HepG2 (cell line): ENCODE data around the gene CCNT2. TPM values are rescaled to one million over a fixed set of nuclear protein-coding genes. Genes with fewer than 3 reads are reported as not detected.

Experiments used
- KLF6 ChIP-seq: IDR thresholded peaks from 2 replicates; pipeline ENCODE4 v1.8.0; 2016; ENCODE audit warnings: missing biosample characterization, missing genetic modification reagents
- MZF1 ChIP-seq: sonication (generic); formaldehyde crosslinking; IDR thresholded peaks from 2 replicates; pipeline ENCODE4 v1.8.1; 2023; ENCODE audit warnings: mild to moderate bottlenecking, missing genetic modification reagents, borderline replicate concordance
- NCOR1 ChIP-seq: fragments of 200-600 bp; sonication (generic); IDR thresholded peaks from 2 replicates; pipeline ENCODE4 v1.7.0; 2017; ENCODE audit warnings: antibody characterized with exemption, low read length, borderline replicate concordance
- NONO ChIP-seq, 2 experiments: fragments of 450-650 bp in 1 of 2; sonication (generic) in 1 of 2; formaldehyde crosslinking in 1 of 2; IDR thresholded peaks in 1 of 2; conservative IDR thresholded peaks in 1 of 2; 2 replicates each; pipeline versions ENCODE4 v1.6.1 to v1.8.0; 2017 to 2022; ENCODE audit warnings: mild to moderate bottlenecking in 1 of 2, missing genetic modification reagents in 1 of 2, moderate library complexity in 1 of 2
- ONECUT2 ChIP-seq: sonication (generic); formaldehyde crosslinking; IDR thresholded peaks from 2 replicates; pipeline ENCODE4 v1.4.0; 2020; ENCODE audit warnings: missing genetic modification reagents
- RAD51 ChIP-seq: fragments of 450-650 bp; IDR thresholded peaks from 2 replicates; pipeline ENCODE4 v1.6.1; 2016; ENCODE audit warnings: borderline replicate concordance
- STAG1 ChIP-seq: sonication (generic); formaldehyde crosslinking; IDR thresholded peaks from 2 replicates; pipeline ENCODE4 v1.4.0; 2020; ENCODE audit warnings: missing genetic modification reagents
- ZBTB20 ChIP-seq: sonication (generic); formaldehyde crosslinking; IDR thresholded peaks from 2 replicates; pipeline ENCODE4 v1.8.1; 2023; ENCODE audit warnings: missing genetic modification reagents, low read depth, mild to moderate bottlenecking, borderline replicate concordance
- ZFYVE20 ChIP-seq: sonication (generic); formaldehyde crosslinking; IDR thresholded peaks from 2 replicates; pipeline ENCODE4 v1.8.0; 2023; ENCODE audit warnings: low read depth, mild to moderate bottlenecking, moderate library complexity, missing genetic modification reagents, borderline replicate concordance
- ZNF557 ChIP-seq: sonication (generic); formaldehyde crosslinking; IDR thresholded peaks from 2 replicates; pipeline ENCODE4 v1.4.0; 2020; ENCODE audit warnings: missing genetic modification reagents
- ZNF674 ChIP-seq: sonication (generic); formaldehyde crosslinking; IDR thresholded peaks from 2 replicates; pipeline ENCODE4 v1.5.0; 2020; ENCODE audit warnings: low read depth, mild to moderate bottlenecking, missing genetic modification reagents
- ZNF747 ChIP-seq: sonication (generic); formaldehyde crosslinking; IDR thresholded peaks from 2 replicates; pipeline ENCODE4 v1.8.1; 2023; ENCODE audit warnings: missing genetic modification reagents, mild to moderate bottlenecking, borderline replicate concordance
- polyA plus RNA-seq, 8 experiments: library from polyadenylated mRNA; depleted of rRNA in 3 of 8; stranded (reverse) in 7 of 8; unstranded in 1 of 8; fragments of >200 nt; fragmentation: Illumina TruSeq in 4 of 8; extraction: Trizol in 4 of 8; gene quantifications; 2 replicates each; pipeline versions ENCODE4 v1.2.1 to v1.2.3, GENCODE V29; 2011 to 2016; ENCODE audit warnings: low read depth in 4 of 8, missing spikeins in 1 of 8, mixed read lengths in 1 of 8; ENCODE audit not compliant: insufficient read depth in 1 of 8
- total RNA-seq, 5 experiments: library from RNA; depleted of rRNA; stranded (reverse); fragments of >200 nt; fragmentation: Illumina TruSeq; extraction: Trizol; gene quantifications; 2 replicates each; pipeline ENCODE4 v1.2.3, GENCODE V29; 2016; ENCODE audit warnings: low read depth in 1 of 5
- TF ChIP-seq, protein P1 (sequence below): IDR thresholded peaks from 2 replicates; pipeline ENCODE4 v1.6.1; 2012; ENCODE audit warnings: inconsistent platforms
- TF ChIP-seq, protein P2 (sequence below): sonication (generic); formaldehyde crosslinking; IDR thresholded peaks from 2 replicates; pipeline ENCODE4 v1.8.1; 2023; ENCODE audit warnings: mild to moderate bottlenecking, moderate library complexity, missing genetic modification reagents
- TF ChIP-seq, protein P3 (sequence below): sonication (generic); formaldehyde crosslinking; IDR thresholded peaks from 2 replicates; pipeline ENCODE4 v1.4.0; 2020; ENCODE audit warnings: low read depth, mild to moderate bottlenecking, missing genetic modification reagents
- TF ChIP-seq, protein P4 (sequence below): IDR thresholded peaks from 2 replicates; pipeline ENCODE4 v1.6.1; 2016; ENCODE audit warnings: low read depth, borderline replicate concordance
- TF ChIP-seq, protein P5 (sequence below): sonication (generic); formaldehyde crosslinking; IDR thresholded peaks from 2 replicates; pipeline ENCODE4 v1.8.1; 2023; ENCODE audit warnings: missing genetic modification reagents, mild to moderate bottlenecking, borderline replicate concordance
- TF ChIP-seq, protein P6 (sequence below): IDR thresholded peaks from 2 replicates; pipeline ENCODE4 v1.6.1; 2012; ENCODE audit warnings: low read depth, low read length, improper control_type of control experiment
- TF ChIP-seq, protein P7 (sequence below): fragments of 450-650 bp; IDR thresholded peaks from 2 replicates; pipeline ENCODE4 v1.6.1; 2017
- TF ChIP-seq, protein P8 (sequence below): sonication (generic); formaldehyde crosslinking; IDR thresholded peaks from 2 replicates; pipeline ENCODE4 v1.9.0; 2022; ENCODE audit warnings: missing genetic modification reagents, mild to moderate bottlenecking, borderline replicate concordance

CCNT2 gene
- total and polyA plus RNA-seq, 2 of the 13 experiments (the other 11 are each of a cell fraction or from before 2014, with no cell fraction given), result 22.1 to 34.4 TPM

DNA sequence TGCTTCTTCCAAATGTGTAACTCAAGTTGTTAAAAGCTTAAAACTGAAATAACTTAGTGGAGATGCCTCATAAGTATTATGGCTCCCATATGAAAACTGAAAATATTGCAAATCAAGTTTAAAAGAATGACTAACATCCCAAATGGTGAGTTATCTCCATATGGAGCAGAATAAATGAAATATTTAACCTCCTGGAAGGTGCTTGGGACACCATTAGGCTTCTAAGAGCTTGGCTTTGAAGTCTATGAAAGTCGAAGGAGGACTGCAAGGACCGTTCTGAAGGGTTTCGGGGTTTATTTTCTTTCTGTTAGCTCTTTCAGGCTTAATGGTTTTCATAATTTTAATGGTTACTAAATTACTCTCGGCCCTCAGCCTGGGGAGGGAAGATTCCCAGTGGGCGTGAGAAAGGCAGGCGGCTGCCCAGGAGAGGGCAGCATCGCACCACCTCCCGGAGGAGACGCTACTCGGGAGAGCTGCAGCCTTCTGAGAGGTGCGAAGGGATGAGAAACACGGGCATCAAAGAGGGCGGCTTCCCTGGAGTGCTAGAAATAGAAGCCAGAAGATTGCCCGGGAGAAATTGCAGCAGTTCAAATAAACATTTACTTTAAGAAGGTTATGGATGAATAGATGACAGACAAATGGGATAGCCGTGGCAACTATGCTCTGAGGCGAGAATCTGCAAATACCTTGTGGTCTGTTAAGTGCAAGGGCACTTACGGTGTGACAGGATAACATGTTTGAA lies 85.6 kb downstream of the CCNT2 start (continued):
- TF ChIP-seq, protein P1, sequence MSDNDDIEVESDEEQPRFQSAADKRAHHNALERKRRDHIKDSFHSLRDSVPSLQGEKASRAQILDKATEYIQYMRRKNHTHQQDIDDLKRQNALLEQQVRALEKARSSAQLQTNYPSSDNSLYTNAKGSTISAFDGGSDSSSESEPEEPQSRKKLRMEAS, result peak; percentile 62
- TF ChIP-seq, protein P2, sequence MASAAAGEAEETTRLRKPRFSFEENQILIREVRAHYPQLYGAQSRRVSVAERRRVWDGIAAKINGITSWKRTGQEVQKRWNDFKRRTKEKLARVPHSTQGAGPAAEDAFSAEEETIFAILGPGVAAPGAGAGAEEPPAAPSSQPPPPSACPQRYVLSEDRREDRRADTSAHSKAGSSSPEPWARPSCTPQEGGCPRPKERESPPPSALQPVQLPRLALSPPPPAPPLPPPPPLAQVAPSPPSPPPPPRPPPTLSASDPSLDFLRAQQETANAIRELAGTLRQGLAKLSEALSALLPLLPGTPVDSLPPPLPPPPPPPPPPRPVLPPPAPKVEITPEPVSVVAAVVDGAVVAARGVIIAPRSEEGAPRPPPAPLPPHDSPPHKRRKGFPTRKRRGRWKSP (CRISPR knock-in tag), result peak; percentile 33; the same call in 1 of the 2 replicates
- TF ChIP-seq ZNF674, result no peak
- TF ChIP-seq NONO (IDR thresholded peaks at IDR 0.05), result no peak
- 0 out of 2 replicates have a peak, but pooled peaks have one; percentile 32 for TF ChIP-seq NONO (CRISPR knock-in tag; conservative IDR thresholded peaks at IDR 0.05)
- TF ChIP-seq, protein P3, sequence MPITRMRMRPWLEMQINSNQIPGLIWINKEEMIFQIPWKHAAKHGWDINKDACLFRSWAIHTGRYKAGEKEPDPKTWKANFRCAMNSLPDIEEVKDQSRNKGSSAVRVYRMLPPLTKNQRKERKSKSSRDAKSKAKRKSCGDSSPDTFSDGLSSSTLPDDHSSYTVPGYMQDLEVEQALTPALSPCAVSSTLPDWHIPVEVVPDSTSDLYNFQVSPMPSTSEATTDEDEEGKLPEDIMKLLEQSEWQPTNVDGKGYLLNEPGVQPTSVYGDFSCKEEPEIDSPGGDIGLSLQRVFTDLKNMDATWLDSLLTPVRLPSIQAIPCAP (CRISPR knock-in tag), result no peak
- TF ChIP-seq, protein P4, sequence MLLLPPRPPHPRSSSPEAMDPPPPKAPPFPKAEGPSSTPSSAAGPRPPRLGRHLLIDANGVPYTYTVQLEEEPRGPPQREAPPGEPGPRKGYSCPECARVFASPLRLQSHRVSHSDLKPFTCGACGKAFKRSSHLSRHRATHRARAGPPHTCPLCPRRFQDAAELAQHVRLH (CRISPR knock-in tag), result peak; percentile 81; the same call in 1 of the 2 replicates
- no peak for TF ChIP-seq ZFYVE20 (CRISPR knock-in tag)
- TF ChIP-seq KLF6 (CRISPR knock-in tag), result peak; percentile 73; the same call in 1 of the 2 replicates
- TF ChIP-seq, protein P5, sequence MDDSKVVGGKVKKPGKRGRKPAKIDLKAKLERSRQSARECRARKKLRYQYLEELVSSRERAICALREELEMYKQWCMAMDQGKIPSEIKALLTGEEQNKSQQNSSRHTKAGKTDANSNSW (CRISPR knock-in tag), result no peak
- TF ChIP-seq, protein P6, sequence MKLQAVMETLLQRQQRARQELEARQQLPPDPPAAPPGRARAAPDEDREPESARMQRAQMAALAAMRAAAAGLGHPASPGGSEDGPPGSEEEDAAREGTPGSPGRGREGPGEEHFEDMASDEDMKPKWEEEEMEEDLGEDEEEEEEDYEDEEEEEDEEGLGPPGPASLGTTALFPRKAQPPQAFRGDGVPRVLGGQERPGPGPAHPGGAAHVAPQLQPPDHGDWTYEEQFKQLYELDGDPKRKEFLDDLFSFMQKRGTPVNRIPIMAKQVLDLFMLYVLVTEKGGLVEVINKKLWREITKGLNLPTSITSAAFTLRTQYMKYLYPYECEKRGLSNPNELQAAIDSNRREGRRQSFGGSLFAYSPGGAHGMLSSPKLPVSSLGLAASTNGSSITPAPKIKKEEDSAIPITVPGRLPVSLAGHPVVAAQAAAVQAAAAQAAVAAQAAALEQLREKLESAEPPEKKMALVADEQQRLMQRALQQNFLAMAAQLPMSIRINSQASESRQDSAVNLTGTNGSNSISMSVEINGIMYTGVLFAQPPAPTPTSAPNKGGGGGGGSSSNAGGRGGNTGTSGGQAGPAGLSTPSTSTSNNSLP, result no peak
- TF ChIP-seq MZF1 (CRISPR knock-in tag), result no peak
- no peak for TF ChIP-seq NCOR1
- TF ChIP-seq ONECUT2 (CRISPR knock-in tag), result no peak
- no peak for TF ChIP-seq ZNF747 (CRISPR knock-in tag)
- no peak for TF ChIP-seq ZNF557
- TF ChIP-seq ZBTB20 (CRISPR knock-in tag), result no peak
- TF ChIP-seq, protein P7, sequence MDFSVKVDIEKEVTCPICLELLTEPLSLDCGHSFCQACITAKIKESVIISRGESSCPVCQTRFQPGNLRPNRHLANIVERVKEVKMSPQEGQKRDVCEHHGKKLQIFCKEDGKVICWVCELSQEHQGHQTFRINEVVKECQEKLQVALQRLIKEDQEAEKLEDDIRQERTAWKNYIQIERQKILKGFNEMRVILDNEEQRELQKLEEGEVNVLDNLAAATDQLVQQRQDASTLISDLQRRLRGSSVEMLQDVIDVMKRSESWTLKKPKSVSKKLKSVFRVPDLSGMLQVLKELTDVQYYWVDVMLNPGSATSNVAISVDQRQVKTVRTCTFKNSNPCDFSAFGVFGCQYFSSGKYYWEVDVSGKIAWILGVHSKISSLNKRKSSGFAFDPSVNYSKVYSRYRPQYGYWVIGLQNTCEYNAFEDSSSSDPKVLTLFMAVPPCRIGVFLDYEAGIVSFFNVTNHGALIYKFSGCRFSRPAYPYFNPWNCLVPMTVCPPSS, result no peak
- TF ChIP-seq RAD51, result no peak
- peak; percentile 100 for TF ChIP-seq STAG1
- TF ChIP-seq, protein P8, sequence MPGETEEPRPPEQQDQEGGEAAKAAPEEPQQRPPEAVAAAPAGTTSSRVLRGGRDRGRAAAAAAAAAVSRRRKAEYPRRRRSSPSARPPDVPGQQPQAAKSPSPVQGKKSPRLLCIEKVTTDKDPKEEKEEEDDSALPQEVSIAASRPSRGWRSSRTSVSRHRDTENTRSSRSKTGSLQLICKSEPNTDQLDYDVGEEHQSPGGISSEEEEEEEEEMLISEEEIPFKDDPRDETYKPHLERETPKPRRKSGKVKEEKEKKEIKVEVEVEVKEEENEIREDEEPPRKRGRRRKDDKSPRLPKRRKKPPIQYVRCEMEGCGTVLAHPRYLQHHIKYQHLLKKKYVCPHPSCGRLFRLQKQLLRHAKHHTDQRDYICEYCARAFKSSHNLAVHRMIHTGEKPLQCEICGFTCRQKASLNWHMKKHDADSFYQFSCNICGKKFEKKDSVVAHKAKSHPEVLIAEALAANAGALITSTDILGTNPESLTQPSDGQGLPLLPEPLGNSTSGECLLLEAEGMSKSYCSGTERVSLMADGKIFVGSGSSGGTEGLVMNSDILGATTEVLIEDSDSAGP, result no peak
